Thyroid gland (tissue), 4 donors: ENCODE data around the gene SPIB.

Experiments used
- CTCF ChIP-seq, 6 experiments: fragments of 200-600 bp in 3 of 6; fragments of 450-650 bp in 3 of 6; sonication (generic) in 3 of 6; IDR thresholded peaks; one replicate each; pipeline ENCODE4 v1.5.1; 2016 to 2019; ENCODE audit warnings: antibody characterized with exemption in 6 of 6, mild to moderate bottlenecking in 2 of 6, inconsistent platforms in 1 of 6, moderate library complexity in 1 of 6
- POLR2A ChIP-seq, 2 donors: fragments of 450-650 bp; IDR thresholded peaks; one replicate each; pipeline ENCODE4 v1.6.1; 2017; ENCODE audit warnings: antibody characterized with exemption in 2 of 2, mild to moderate bottlenecking in 2 of 2, moderate library complexity in 1 of 2

- TF ChIP-seq CTCF (IDR thresholded peaks at IDR 0.05) (no peak), POLR2A (IDR thresholded peaks at IDR 0.05) (no peak)
These were observed 8.7 kb downstream of the SPIB start for GRCh38 chr19:50427318-50427925.
